GM18526 (cell line): ENCODE data around the gene SPTBN1.

Experiments used
- POLR2A ChIP-seq: IDR thresholded peaks from 3 replicates; pipeline ENCODE4 v1.6.1; 2011; ENCODE audit not compliant: insufficient read length; ENCODE audit errors: extremely low read depth

SPTBN1 gene

DNA sequence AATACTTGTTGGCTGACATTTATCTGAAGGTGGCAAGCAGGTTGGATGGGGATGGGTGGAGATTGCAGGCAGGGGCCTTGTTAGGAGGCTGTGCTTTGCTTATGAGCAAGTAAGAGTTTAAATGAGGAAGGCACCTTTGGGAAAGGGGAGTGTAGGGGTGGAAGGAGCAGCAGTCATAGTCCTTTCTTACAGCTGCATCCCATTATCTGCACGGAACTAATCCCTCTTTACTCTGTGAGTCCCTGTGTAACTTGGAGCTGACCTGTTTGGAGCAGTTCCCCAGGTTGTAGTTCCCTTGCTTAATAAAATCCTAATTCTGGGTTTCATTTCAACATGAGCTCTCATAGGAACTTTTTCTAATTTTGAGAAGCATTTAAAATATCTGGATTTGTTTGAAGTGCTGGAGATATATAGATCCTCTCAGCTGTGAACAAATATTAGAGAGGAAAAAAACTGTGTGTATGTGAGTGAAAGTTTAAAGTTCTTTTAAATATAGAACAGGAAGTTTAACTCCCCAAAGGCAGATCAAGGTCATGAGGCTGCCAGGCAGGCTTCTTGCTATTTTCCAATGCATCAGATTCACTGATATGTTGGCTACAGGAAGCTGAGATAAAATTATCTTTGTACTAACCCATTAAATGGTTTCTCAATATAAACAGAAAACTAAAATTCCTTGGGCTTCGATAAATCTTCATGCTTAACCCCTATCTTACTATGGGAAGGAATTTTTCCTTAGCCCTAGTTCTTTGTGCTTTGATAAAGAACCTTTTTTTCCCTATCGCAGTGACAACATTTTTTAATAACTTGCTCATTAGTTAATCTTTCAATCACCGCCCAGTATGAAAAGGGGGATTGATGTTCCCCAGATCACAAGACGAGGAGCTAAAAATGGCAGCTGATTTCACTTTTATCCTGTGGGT, 162.8 kb downstream of the SPTBN1 start:
- TF ChIP-seq POLR2A, result no peak

GRCh38 chr2:54619660-54620231, 163.6 kb downstream of the SPTBN1 start:
- no peak for TF ChIP-seq POLR2A

DNA sequence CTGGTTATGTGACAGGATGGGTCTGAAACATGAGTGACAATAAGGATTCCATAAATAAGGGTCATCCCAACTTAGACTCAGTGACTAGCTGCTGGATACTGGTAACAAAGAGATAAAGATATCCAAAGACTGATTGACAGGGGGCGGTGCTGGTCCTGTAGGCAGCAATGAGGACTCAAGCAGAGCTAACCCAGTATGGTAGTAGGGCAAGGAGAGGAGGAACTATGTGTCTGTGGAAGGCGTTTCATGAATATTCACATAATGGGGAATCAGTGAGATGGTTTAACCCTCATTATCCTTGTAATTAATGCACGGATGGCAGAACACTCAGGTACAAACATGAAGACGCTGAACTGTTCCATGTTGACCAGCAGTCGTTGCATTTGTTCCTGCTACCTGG, 164.8 kb downstream of the SPTBN1 start:
- no peak for TF ChIP-seq POLR2A

GRCh38 chr2:54624591-54625071, 168.5 kb downstream of the SPTBN1 start:
- TF ChIP-seq POLR2A, result no peak

DNA sequence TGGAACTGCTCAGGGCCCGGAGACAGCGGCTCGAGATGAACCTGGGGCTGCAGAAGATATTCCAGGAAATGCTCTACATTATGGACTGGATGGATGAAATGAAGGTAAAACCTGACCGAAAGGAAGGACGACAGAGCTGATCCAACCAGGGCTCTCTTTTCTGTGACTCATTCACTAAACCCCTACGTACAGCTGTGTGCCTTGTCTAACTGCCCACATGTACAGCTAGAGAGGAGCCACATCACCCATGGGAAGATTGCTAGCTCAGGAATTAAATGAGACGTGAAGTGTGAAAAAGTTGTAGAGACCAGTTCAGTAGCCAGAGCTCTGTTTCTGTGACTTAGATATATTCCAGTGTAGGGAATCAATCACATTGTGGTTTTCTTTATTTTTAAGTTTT, 170.0 kb downstream of the SPTBN1 start:
- TF ChIP-seq POLR2A, result no peak

DNA sequence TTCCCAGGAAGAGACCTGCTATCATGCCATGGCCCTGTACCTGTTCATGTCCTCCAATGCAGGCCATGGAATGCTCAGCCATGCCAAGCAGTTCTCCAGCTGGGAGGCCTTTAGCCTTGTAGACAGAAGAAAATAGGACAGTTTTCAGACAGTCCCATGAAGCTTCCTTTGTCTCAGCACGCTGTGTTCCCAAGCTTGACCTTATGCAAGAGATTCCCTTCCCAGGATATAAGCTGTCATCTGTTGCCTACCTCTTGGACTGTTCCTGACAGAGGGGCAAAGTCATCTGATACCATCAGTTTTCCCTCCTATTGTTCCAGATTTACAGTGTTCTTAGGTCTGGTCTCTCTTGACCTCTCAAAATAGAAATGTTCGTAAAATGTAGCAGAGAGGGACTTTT, 170.8 kb downstream of the SPTBN1 start:
- TF ChIP-seq POLR2A, result no peak

DNA sequence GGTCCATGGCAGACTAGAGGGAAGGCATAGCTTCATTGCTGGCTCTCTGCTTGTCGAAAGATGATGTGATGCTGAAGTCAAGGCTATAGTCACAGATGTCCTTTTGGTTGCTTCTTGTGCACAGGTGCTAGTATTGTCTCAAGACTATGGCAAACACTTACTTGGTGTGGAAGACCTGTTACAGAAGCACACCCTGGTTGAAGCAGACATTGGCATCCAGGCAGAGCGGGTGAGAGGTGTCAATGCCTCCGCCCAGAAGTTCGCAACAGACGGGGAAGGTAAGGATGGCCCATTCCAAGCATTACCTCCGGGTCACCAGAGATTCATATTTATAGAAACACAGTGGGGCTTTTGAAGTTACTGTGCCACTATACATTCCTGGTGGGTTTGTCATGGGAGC, 171.8 kb downstream of the SPTBN1 start:
- no peak for TF ChIP-seq POLR2A

GRCh38 chr2:54628418-54628817, 172.3 kb downstream of the SPTBN1 start:
- no peak for TF ChIP-seq POLR2A

DNA sequence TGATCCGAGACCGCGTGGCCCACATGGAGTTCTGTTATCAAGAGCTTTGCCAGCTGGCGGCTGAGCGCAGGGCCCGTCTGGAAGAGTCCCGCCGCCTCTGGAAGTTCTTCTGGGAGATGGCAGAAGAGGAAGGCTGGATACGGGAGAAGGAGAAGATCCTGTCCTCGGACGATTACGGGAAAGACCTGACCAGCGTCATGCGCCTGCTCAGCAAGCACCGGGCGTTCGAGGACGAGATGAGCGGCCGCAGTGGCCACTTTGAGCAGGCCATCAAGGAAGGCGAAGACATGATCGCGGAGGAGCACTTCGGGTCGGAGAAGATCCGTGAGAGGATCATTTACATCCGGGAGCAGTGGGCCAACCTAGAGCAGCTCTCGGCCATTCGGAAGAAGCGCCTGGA, 172.8 kb downstream of the SPTBN1 start:
- no peak for TF ChIP-seq POLR2A

DNA sequence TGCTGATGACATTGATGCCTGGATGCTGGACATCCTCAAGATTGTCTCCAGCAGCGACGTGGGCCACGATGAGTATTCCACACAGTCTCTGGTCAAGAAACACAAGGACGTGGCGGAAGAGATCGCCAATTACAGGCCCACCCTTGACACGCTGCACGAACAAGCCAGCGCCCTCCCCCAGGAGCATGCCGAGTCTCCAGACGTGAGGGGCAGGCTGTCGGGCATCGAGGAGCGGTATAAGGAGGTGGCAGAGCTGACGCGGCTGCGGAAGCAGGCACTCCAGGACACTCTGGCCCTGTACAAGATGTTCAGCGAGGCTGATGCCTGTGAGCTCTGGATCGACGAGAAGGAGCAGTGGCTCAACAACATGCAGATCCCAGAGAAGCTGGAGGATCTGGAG, 173.3 kb downstream of the SPTBN1 start:
- TF ChIP-seq POLR2A, result no peak

GRCh38 chr2:54629914-54630857, 174.1 kb downstream of the SPTBN1 start:
- TF ChIP-seq POLR2A, result no peak

DNA sequence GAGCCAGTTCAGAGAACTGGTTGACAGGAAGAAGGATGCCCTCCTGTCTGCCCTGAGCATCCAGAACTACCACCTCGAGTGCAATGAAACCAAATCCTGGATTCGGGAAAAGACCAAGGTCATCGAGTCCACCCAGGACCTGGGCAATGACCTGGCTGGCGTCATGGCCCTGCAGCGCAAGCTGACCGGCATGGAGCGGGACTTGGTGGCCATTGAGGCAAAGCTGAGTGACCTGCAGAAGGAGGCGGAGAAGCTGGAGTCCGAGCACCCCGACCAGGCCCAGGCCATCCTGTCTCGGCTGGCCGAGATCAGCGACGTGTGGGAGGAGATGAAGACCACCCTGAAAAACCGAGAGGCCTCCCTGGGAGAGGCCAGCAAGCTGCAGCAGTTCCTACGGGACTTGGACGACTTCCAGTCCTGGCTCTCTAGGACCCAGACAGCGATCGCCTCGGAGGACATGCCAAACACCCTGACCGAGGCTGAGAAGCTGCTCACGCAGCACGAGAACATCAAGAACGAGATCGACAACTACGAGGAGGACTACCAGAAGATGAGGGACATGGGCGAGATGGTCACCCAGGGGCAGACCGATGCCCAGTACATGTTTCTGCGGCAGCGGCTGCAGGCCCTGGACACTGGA, 174.9 kb downstream of the SPTBN1 start:
- TF ChIP-seq POLR2A, result no peak

DNA sequence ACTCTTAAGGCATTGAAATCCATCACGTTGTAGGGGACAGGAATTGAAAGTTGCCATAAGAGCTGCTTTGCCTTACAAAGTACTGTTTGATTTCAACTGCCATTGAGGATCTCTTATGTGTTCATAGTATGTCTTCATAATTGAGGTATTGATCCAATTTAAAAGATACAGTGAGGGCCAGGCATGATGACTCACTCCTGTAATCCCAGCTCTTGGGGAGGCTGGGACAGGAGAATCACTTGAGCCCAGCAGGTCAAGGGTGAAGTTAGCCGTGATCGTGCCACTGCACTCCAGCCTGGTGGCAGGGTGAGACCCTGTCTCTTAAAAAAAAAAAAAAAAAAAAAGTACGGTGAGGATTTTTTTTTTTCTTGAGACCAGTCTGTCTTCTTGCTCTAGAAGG, 175.6 kb downstream of the SPTBN1 start:
- no peak for TF ChIP-seq POLR2A

- TF ChIP-seq POLR2A, result no peak
Observed at GRCh38 chr2:54632733-54633692, 176.9 kb downstream of the SPTBN1 start.
